OCI-LY3 (cell line): ENCODE data around the gene PRMT3.
"Not testable (repeated sequence)": the region's sequence is repeated elsewhere in the genome, so short reads cannot be mapped to it uniquely, and the experiment has no call there.

Source experiments
- H2AFZ ChIP-seq: fragments of 200-600, 300-600 bp; shearing (Covaris generic); 2 replicates; pipeline ENCODE4 v1.6.0; 2014; ENCODE audit warnings: antibody characterized with exemption, low read depth, low read length
- H3K27ac ChIP-seq: fragments of 200-600, 300-600 bp; sonication (generic); 2 replicates; pipeline ENCODE4 v1.5.1; 2014; ENCODE audit warnings: mild to moderate bottlenecking, low read length, moderate library complexity, mixed read lengths
- H3K27me3 ChIP-seq: fragments of 200-600, 300-600 bp; sonication (generic); 2 replicates; pipeline ENCODE4 v1.6.1; 2014; ENCODE audit warnings: low read depth, low read length, mixed read lengths
- H3K36me3 ChIP-seq: fragments of 200-600, 300-600 bp; sonication (generic); replicated peaks from 2 replicates; pipeline ENCODE3; 2014; ENCODE audit warnings: low read depth, low read length, mixed read lengths
- H3K4me1 ChIP-seq: fragments of 300-600, 200-600 bp; sonication (generic); 2 replicates; pipeline ENCODE4 v1.6.1; 2014; ENCODE audit warnings: low read length, mixed read lengths
- H3K4me2 ChIP-seq: fragments of 200-600, 300-600 bp; sonication (generic); 2 replicates; pipeline ENCODE4 v1.6.1; 2014; ENCODE audit warnings: low read length, mixed read lengths
- H3K4me3 ChIP-seq: fragments of 300-600, 200-600 bp; sonication (generic); 2 replicates; pipeline ENCODE4 v1.5.1; 2014; ENCODE audit warnings: antibody characterized with exemption, mild to moderate bottlenecking, low read length, moderate library complexity
- H3K79me2 ChIP-seq: fragments of 300-600, 200-600 bp; shearing (Covaris generic); 2 replicates; pipeline ENCODE4 v1.6.1; 2014; ENCODE audit warnings: mild to moderate bottlenecking, low read length, mixed read lengths
- H3K9ac ChIP-seq: fragments of 300-600, 200-600 bp; shearing (Covaris generic); 2 replicates; pipeline ENCODE4 v1.6.0; 2014; ENCODE audit warnings: mild to moderate bottlenecking, low read length, moderate library complexity
- H3K9me3 ChIP-seq: fragments of 200-600, 300-600 bp; shearing (Covaris generic); 2 replicates; pipeline ENCODE4 v1.6.1; 2014; ENCODE audit warnings: low read length, mixed read lengths; ENCODE audit not compliant: insufficient read depth
- H4K20me1 ChIP-seq: fragments of 200-600, 300-600 bp; sonication (generic); 2 replicates; pipeline ENCODE4 v1.6.1; 2016; ENCODE audit warnings: low read length, mixed read lengths; ENCODE audit not compliant: insufficient read depth
- EZH2phosphoT487 ChIP-seq: fragments of 200-600 bp; shearing (Covaris generic); IDR thresholded peaks from 2 replicates; pipeline ENCODE4 v1.6.1; 2018; ENCODE audit warnings: antibody characterized with exemption, mixed run types, low read depth
- TF ChIP-seq, protein P1 (sequence below): fragments of 200-600, 300-600 bp; sonication (generic); IDR thresholded peaks from 2 replicates; pipeline ENCODE4 v1.5.1; 2014; ENCODE audit warnings: antibody characterized with exemption, low read length, low read depth

PRMT3 gene

DNA sequence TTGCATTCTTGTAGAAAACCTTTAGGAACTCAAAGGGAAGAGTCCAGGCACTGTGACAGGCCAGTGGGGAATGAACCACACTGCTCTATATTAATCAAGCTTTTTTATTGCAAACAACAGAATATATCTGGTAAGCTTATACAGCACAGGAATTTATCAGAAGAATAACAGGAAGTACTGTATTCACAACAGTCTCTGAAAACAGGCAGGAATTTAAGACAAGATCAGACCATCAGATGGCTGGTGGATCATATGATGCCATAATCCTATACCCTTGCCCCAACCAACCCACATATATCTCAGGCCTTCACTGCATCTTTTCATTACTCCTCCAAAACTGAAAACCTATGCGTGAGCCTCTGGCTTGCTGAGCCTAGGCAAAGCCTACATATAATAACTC lies 25.0 kb upstream of the PRMT3 start:
- Histone ChIP-seq H4K20me1 (no peaks in the 10 kb centered on the region), H3K4me2 (no peak overlapping the region), H3K4me1 (peaks cover 12% of the 10 kb centered on the region; the same call in 1 of the 2 replicates), H3K27me3 (no peaks in the 10 kb centered on the region), H3K36me3 (no peaks in the 10 kb centered on the region), H3K79me2 (no peaks in the 10 kb centered on the region; the same call in 1 of the 2 replicates), H3K9me3 (no peaks in the 10 kb centered on the region), H3K4me3 (no peak overlapping the region), H2AFZ (no peak overlapping the region), H3K27ac (no peak overlapping the region), H3K9ac (no peak overlapping the region)
- TF ChIP-seq, protein P1, sequence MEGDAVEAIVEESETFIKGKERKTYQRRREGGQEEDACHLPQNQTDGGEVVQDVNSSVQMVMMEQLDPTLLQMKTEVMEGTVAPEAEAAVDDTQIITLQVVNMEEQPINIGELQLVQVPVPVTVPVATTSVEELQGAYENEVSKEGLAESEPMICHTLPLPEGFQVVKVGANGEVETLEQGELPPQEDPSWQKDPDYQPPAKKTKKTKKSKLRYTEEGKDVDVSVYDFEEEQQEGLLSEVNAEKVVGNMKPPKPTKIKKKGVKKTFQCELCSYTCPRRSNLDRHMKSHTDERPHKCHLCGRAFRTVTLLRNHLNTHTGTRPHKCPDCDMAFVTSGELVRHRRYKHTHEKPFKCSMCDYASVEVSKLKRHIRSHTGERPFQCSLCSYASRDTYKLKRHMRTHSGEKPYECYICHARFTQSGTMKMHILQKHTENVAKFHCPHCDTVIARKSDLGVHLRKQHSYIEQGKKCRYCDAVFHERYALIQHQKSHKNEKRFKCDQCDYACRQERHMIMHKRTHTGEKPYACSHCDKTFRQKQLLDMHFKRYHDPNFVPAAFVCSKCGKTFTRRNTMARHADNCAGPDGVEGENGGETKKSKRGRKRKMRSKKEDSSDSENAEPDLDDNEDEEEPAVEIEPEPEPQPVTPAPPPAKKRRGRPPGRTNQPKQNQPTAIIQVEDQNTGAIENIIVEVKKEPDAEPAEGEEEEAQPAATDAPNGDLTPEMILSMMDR: no peak
- no peak for TF ChIP-seq EZH2phosphoT487

DNA sequence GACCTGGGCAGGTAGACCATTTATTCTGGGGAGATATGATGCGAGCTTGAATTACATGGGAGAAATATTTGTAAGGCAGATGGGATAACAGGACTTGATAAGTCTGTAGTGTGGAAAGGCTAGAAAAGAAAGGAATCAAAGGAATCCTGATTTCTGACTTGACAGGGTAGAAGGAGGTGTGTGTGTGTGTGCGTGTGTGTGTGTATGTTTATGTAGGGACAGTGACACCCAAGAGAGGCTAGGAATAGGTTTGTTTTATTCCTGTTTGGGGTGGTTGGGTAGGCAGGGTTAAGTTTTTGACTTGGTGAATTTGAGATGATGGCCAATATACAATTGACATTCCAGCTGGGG lies 24.4 kb upstream of the PRMT3 start:
- peak overlapping the region; percentile 79 for H2AFZ ChIP-seq
- no peak overlapping the region for H3K27ac ChIP-seq
- H3K4me1 ChIP-seq: peaks cover 12% of the 10 kb centered on the region; the same call in 1 of the 2 replicates
- H3K4me2 ChIP-seq: peak overlapping the region; percentile 79
- no peaks in the 10 kb centered on the region for H3K9me3 ChIP-seq
- peak overlapping the region; percentile 83 for H3K4me3 ChIP-seq
- H3K79me2 ChIP-seq: no peaks in the 10 kb centered on the region; the same call in 1 of the 2 replicates
- TF ChIP-seq EZH2phosphoT487: no peak
- TF ChIP-seq, protein P1: no peak
- H4K20me1 ChIP-seq: no peaks in the 10 kb centered on the region
- no peaks in the 10 kb centered on the region for H3K36me3 ChIP-seq
- no peaks in the 10 kb centered on the region for H3K27me3 ChIP-seq
- peak overlapping the region; percentile 63; the same call in 1 of the 2 replicates for H3K9ac ChIP-seq

GRCh38 chr11:20363500-20364340 lies 23.8 kb upstream of the PRMT3 start, which contains the start of gene HTATIP2:
Gene HTATIP2 (plus strand): TSS chr11:20363714. CDS start chr11:20364238, 524 bp downstream.
- H3K79me2 ChIP-seq: no peaks in the 10 kb centered on the region; the same call in 1 of the 2 replicates
- no peak for TF ChIP-seq EZH2phosphoT487
- TF ChIP-seq, protein P1: no peak
- H4K20me1 ChIP-seq: no peaks in the 10 kb centered on the region
- no peak within 1 kb of the TSS for H3K27ac ChIP-seq
- H2AFZ ChIP-seq: peak within 1 kb of the TSS; percentile 79
- H3K4me3 ChIP-seq: peak within 1 kb of the TSS; percentile 83
- H3K4me1 ChIP-seq: peaks cover 12% of the 10 kb centered on the region; the same call in 1 of the 2 replicates
- H3K9ac ChIP-seq: peak within 1 kb of the TSS; percentile 63
- no peaks in the 10 kb centered on the region for H3K36me3 ChIP-seq
- no peaks in the 10 kb centered on the region for H3K9me3 ChIP-seq
- H3K27me3 ChIP-seq: no peaks in the 10 kb centered on the region
- peak within 1 kb of the TSS; percentile 79 for H3K4me2 ChIP-seq

DNA sequence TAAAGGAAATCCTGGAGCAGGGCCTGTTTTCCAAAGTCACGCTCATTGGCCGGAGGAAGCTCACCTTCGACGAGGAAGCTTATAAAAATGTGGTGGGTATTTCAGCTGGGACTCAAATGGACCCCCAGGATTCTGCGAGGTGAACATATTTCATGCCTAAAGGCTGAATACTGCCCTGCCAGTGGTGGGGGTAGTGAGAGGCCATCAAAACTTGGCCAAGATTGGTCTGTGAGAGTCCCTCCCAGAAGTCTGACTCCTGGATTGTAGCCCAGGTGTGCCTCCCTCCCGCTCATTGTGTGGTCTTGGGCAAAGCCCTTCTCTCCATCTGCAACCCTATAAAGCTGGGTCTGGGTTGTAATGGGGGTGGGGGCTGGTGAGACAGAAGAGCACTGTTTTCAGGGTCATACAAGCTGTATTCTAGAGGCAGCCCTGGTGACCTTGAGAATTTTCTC lies 23.1 kb upstream of the PRMT3 start:
- peak overlapping the region; percentile 83 for H3K4me3 ChIP-seq
- H3K9ac ChIP-seq: peak overlapping the region; percentile 63; the same call in 1 of the 2 replicates
- H4K20me1 ChIP-seq: no peaks in the 10 kb centered on the region
- no peak overlapping the region for H3K27ac ChIP-seq
- no peaks in the 10 kb centered on the region for H3K36me3 ChIP-seq
- peaks cover 12% of the 10 kb centered on the region; the same call in 1 of the 2 replicates for H3K4me1 ChIP-seq
- peak overlapping the region; percentile 79 for H3K4me2 ChIP-seq
- no peaks in the 10 kb centered on the region for H3K27me3 ChIP-seq
- no peak overlapping the region for H2AFZ ChIP-seq
- TF ChIP-seq EZH2phosphoT487: no peak
- TF ChIP-seq, protein P1: no peak
- no peaks in the 10 kb centered on the region; the same call in 1 of the 2 replicates for H3K79me2 ChIP-seq
- H3K9me3 ChIP-seq: no peaks in the 10 kb centered on the region

DNA sequence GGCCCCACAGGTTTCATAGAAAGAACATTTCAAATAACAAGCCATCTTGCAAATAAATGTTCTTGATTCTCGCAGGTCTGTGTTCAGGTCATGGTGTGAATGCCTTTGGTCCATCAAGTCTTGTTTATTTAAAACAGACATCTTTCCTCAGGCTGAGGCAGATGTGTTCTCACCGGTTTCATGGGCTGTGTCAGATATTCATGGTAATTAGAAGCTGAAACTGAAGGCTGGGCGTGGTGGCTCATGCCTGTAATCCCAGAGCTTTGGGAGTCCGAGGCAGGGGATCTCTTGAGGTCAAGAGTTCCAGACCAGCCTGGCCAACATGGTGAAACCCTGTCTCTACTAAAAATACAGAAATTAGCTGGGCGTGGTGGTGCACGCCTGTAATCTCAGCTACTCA lies 22.1 kb upstream of the PRMT3 start:
- H3K4me3 ChIP-seq, H3K4me1 ChIP-seq, H3K27me3 ChIP-seq, H3K9ac ChIP-seq, H3K9me3 ChIP-seq, H3K79me2 ChIP-seq, H2AFZ ChIP-seq, H3K4me2 ChIP-seq, H3K36me3 ChIP-seq, H3K27ac ChIP-seq, H4K20me1 ChIP-seq: not testable (repeated sequence)
